CD4-positive, alpha-beta T cell treated with Interleukin-4 for 1 hour (primary cell): ENCODE results near the gene HK3.

Experiments
- DNase-seq, 2 donors: peaks; one replicate each; pipeline ENCODE4 v3.0.0-alpha.2; 2020 to 2022

The HK3 gene

DNA sequence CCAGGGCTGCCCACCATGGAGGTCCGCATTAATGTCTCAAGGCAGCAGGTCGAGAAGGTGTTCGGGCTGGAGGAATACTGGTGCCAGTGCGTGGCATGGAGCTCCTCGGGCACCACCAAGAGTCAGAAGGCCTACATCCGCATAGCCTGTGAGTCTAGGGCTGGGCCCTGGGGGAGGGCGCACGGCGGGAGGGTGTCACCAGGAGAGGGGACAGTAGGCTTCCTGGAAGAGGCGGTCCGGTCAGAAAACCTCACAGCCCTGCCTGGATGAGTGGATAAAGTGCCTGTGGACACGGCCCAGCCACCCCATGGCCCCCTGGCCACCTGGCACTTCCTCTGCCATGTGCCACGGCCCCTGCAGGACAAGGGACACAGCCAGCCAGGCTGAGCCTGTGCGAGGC is 31.0 kb downstream of the HK3 start:
- DNase-seq = no peak

DNA sequence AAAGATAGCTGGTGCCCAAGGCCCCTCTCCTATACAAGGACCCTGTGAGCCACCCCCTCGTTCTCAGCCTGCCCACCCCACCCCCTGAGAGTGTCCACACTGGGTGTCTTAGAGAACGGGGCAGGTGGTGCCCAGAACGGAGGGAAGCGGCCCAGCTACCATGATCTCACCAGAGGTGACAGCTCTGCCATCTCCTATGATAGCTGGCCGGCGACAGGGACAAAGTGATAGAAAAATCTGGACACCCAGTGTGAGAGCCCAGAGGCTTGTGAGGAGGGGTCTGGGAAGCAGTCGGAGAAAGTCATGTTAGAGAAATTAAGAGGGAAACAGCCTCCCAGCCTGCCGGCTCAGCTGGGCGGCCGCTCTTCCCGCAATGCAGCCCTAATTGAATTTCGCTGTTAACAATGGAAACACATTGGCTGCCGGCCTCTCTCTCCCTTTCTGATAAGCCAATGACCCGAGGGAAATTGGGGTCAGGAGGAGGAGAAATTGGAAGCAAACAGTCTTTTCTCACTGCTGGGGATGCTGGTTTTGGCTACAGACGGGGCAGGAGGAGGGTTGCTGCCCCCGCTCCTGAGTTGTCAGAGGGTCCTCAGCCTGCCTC is 32.3 kb downstream of the HK3 start:
- DNase-seq = no peak

DNA sequence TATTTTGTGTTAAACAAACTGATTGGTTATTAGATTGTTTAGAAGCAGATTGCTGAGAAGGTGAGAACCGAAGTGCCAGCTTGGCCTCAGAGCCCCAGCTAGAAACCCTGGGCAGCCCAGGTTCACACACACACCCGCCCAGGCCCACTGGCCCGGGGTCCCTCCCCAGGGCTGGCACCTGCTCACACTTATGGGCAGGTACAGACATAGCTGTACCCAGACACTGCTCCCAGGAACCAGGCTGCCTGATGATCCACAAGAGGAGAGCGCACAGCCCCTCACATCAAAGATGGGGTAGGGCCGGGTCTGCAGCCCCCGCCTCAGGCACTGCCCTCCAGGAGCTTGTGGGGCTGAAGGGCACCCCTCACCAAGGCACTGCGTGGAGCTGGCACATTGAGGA is 33.2 kb downstream of the HK3 start:
- no peak for DNase-seq

DNA sequence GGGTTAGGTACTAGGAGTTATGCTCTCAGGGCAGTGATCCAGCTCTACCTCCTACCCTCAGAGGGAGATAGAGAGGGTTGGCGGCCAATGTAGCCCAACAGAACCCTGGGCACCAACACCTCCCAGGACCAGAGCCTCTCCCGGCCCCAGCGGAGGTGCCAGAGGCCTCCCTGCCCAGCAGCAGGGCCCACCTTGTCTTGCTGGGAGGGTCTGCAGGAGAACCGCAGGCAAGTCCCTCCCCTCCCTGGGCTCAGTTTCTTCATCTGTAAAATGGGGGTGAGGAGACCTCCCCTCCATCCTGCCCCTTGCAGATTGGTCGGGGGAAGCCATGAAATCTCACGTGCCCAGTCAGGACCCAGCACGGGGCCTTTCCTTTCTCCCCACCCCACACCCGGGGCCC is 34.4 kb downstream of the HK3 start:
- no peak for DNase-seq

DNA sequence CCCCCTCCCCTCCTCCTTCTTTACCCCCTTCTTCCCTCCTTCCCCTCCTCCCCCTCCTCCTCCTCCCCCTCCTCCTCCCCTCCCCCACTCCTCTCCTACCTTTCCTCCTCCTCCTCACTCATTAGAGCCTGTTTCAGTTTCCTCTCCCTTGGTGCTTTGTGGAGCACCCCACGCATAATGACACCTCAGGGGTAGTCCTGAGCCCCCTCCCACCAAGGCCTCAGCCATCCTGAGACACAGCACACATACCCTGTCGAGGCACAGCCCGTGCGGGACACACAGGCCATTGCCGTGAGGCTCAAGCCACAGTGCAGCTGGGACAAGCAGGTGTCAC is 35.4 kb downstream of the HK3 start:
- no peak for DNase-seq

DNA sequence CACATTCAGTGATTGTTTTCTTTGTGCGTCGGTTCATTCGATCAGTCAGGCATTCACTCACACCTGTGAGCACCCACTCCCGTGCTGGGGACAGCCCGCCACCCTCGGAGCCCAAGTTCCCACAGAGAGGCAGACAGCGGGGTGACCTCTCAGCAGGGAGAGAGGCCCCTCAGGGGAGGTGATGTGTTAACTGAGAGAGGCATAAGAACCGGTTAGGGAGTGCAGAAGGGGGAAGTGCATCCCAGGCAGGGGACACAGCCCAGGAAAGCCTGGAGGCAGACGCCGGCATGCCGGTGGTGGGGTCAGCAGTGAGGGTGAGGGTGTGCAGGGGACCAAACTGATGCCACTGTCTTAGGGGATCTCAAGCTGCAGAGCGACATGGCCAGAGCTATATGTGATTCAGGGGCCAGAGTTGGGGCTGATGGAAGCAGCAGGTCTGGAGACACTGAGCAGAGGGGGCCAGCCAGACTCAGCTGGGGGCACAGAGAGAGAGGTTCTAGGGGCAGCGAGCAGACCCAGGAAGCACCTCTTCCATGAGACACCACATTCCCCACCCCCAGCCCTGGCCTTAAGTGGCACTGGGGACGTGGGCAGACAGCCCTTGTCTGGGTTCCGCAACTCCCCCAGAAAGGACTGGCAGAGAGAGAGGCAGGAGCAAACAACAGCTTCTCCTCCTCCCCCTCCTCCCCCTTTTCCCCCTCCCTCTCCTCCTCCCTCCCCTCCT is 35.9 kb downstream of the HK3 start:
- DNase-seq = no peak

DNA sequence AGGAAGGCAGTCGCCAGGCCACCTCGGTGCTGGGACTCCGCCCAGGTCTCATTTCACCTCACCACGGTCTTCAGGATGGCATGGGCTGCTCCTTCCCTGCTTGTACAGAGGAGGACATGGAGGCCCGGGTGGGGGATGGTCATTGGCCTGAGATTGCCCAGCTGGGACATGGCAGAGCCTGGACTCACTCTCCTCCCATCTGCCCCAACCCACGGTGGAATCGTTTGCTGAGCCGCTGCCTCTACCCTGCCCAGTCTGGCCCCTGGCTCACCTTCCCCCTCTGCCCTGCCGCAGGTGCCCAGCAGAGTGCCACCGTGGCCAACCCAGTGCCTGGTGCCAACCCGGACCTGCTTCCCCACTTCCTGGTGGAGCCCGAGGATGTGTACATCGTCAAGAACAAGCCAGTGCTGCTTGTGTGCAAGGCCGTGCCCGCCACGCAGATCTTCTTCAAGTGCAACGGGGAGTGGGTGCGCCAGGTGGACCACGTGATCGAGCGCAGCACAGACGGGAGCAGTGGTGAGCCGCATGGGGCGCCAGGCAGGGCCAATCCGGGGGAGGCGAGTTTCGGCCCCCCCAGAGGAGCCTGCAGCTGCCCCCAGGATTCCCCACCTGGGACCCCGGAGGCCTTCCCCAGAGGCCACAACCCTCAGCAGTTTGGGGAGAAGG is 36.7 kb downstream of the HK3 start:
- no peak for DNase-seq

DNA sequence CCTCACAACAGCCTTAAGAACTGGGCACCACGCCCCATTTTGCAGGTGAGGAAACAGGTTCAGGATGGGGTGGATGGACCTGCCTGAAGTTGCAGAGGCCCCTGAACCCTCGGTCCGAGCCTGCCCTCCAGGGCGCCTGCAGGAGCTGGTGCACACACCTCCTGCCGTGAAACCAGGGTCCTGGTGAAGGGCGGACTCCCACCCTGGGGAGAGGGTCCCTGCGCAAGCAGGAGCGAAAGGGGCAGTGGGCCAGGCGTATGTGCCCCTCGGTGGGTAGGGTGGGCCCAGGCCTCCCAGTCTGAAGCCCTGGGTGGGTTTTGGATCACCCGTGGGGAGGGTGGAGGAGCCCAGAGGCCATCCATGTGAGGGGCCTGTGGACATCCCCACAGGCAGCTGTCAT is 37.9 kb downstream of the HK3 start:
- DNase-seq = no peak

DNA sequence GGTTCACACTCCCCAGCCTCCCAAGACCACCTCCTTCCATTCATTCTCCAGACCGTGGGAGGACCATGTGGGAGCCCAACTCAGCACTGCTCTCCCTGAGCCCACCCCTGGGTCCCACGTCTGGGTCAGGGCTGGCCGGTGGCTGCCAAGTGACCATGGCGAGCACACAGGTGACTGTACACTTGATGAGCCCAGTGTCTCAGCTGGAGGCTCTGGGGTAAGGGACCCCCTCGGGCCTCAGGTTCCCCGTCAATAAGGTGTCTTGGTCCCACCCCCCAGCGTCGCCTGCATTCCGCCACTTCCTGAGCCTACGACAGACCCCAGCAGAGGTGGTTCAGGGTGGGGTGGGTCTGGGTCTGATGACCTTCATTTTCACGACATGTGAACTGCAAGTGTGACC is 38.8 kb downstream of the HK3 start:
- DNase-seq = no peak

DNA sequence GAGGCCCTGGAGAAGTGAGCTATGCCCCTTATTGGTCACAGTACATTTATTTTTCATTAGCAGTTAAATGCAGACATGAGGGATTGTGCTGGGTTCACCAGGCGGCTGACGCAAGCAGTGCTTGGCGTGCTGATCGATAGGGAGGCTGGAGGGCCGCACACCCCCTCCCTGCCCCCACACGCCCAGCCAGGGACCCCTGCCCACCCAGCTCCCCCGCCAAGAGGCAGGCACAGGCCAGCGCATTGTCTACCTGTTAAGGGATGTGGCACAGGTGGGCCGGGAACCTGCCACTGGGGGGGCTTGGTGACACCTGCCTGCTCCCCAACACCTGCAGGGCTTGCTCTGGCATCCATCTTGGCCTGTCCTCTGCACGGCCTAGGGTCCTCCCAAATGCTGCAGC is 39.2 kb downstream of the HK3 start:
- no peak for DNase-seq

DNA sequence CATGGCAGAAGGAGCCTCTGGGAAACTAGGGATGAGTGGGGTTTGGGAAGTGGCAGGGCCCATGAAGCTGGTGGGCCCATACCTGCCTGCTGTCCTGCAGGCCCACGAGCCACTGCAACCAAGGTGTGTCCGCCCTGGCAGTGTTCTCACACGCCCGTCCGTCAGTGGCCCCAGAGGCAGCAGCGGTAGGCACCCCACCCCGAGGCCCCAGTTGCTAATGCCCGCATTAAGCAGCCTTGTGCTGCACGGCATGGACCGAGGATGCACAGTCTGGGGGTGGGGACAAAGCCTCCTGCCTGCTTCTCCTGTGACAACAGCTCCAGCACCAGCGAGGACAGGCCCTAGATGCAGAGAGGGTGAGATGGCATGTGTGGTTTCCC is 41.3 kb downstream of the HK3 start:
- DNase-seq = no peak

DNA sequence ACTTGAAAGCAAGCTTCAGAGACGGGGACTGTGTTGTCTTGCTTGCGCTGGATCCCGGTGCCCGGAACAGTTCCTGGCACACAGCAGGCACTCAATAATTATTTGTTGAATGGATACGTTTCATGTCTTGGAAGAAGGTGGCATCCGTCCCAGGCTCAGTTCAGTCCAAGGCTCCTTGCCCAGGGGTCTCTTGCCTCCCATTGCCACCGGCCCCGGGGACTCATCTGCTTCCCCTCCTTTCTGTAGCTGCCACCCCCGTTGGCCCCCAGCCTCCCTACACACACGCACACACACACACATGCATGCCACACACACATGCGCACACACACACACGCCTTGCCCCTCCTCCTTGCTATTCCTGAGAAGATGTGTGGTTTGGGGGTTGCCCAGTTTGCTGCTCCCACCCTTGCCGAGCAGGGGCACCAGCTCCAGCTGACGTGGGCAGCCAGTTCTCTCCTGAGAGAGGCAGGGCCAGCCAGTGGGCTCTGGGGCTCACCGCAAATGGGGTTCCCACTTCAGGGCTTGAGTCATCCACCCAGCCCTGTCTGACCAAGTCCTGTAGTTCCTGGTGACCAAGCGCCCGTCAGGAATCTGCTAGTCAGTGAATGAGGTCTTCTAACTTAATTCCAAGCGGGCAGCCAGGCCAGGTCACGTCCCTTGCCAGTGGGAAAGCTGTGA is 41.8 kb downstream of the HK3 start:
- DNase-seq = no peak

DNA sequence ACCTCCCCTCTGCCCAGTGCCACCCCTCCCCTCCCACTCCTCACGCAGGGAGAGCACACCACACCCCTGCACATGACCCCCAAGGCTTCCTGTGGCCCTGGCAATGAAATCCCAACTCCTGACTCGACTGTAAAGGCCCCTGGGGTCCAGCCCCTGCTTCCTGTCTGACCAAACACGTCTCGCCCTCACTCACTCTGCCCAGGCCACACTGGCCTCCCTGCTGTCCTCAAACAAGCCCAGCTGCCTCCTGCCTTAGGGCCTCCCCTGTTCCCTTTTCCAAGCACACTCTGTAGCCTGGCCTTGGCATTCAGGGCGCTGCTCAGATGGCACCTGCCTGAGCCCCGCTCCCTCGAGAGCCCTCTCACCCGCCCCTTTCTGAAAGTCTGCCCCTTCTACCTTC is 42.4 kb downstream of the HK3 start:
- DNase-seq = no peak

DNA sequence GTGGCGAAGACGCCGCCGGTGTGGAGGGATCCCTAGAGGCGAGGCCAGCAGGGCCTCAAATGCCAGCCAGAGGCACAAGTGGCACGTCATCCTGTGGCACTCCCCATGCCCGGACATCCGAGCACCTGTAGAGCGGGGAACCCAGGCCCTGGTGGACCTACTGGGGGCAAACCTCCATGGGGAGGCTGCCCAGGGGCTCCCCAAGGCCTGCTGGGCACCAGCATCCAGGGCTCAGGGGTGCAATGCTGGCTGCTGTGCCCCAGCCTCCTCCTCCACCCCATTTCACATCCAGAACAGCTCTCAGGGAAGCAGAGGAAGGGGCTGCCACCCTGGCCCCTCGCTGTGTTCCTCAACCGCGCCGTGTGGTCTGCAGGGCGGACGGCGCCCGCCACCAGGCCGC is 43.5 kb downstream of the HK3 start:
- no peak for DNase-seq

DNA sequence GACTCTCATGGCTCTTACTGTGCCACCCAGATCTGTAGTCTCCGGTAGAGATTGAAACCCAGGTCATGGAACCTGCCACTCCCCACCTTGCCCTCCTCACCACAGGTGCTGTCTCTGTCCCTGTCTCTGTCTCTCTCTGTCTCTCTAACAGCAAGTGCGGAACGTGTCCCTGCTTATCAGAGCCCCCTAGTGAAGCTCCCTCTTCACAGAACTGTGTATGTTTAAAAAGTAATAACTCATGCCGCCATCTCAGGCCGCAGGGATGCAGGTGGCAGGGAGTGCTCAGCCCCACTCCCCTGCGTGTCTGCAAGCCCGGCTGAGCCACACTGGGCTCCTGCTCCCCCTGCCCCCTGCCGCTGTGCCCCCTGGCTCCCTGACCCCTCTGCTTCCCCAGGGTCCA is 45.0 kb downstream of the HK3 start:
- DNase-seq = no peak

DNA sequence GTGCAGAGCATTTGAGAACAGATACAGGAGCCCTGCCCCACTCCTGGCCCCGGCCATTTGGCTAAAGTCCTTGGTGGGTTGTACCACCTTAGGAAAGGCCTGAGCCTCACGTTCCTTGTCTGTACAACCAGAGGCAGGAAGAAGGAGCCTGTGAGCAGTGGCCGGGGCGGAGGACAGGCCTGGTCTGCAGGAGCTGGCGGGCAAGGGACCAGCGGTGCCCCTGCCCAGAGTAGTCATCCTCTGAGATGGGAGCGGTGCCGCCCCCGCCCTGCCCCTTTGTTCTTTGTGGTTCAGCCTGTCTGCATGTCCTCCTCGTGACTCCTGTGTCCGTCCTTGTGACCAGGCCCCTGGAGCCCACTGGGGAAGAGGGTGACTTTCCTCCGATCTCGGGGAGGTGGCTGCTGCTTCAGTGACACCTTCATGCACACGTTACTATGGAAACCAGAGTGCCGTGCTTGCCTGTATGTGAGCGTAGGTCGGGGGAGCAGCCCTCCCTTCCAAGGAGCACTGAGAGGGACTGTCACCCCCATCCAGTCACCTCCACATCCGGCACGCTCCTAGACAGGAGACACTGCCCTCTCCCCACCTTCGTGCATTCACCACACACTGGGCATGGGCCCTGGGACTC is 45.9 kb downstream of the HK3 start:
- no peak for DNase-seq

DNA sequence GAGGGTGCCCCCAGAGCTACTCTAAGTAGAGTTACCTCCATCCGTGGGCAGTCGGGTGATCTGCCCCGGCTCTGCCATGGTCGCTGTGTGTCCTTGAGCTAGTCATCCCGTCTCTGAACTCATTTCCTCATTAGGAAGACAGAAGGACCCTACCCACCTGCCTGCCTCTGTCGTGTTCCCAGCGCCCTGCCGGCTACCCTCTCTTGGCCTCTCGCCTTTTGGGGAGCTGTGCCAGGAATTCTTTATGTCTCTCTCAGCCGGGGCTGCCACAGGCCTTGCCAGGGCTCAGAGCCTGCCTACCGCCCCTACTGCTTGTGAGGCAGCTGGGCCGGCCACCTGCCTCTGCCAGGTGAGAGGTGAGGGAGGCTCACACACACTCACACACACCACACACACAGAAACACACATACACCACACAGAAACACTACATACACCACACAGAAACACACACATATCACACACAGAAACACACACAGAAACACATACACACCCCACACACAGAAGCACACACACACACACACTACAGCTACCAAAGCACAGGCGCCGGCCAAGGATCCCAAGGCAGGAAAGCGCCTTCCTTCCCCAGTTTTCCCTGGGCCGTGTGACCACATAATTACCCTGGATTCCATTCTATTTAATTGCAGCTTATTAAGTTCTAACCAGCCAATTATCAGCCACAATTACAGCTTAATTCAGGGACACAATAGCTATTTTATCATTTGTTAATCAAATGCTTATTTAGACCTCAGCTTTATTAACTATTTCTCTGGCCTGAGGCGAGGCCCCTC is 47.1 kb downstream of the HK3 start:
- no peak for DNase-seq

DNA sequence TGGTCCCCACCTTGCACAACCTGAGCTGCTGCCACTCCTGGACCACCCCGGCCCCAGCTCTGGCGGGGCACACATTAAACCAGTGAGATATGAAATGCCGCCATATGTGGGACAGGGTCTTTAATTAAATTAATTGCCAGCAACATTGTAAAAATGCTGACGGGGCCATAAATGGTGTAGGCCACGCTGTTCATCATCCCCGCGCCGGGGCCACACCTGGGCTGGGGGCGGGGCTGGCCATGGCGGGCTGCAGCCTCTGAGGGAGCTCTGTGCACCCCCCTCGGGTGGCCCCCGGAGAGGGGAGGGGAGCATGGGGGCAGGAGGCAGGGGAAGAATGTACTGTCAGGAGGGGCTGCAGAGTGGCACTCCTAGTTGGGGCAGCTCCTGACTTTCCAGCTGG is 47.8 kb downstream of the HK3 start:
- DNase-seq = no peak

DNA sequence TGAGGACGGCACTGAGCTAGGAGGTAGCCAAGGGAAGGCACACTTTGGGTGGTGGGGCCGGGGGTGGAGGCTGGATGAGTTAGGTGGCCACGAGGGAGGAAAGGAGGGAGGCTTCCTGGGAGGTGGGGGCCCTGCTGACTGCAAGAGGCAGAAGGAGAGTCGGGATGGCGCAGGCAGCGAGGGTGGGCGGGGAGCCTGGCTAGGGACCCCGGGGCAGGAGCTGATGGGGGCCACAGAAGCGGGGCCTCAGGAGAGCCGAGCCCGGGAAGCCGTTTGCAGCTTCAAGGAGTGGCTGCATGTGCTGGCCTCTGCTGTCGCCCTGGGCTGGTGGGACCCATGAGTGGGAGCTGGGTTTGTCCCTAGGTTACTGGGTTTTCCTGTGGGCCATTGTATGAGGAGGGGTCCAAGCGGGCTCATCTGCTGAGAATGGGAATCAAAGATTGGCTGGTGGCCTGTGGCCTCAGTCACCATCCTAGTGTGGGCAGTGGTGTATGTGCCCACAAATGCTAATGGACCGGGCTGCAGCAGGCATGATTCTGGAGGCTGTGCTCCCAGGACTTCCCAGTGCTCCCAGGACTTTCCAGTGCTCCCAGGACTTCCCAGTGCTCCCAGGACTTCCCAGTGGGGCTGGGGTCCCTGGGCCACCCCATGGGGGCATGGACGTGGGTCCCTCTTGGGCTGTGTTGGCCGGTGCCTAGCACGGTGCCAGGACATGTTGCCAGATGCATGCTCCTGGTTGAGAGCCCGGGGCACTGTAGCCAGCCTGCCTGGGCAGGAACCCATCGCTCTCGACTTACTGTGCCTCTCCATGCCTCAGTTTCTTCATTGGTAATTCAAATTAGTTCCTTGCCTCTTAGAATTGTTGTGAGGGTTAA is 48.5 kb downstream of the HK3 start:
- DNase-seq = no peak

DNA sequence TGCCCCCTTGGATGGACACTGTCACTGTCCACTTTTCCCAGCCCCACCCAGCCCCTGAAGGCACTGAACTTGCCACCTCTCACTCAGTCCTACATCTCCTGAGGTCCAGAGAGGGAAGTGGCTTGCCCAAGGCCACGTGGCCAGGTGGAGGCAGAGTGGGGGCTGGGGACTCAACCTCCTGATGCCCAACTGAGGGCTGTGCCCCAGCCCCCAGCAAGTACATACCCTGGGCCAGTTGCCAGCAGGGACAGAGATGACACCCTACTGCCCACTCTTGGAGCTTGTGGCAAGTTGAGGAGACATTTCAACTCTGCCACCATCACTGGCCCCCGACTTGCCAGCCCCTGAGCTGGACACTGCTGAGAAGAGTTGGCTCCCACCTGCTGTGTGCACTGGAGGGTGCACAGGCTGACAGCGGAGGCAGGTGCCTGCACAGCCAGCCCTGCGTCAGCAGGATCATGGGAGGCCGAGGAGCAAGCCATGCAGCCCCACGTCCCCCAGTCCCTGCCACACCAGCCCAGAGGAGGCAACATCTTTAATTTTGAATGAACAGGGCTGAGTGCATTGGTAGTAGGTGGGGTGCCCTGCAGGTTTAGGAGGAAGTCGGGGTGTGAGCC is 49.4 kb downstream of the HK3 start:
- DNase-seq = no peak

DNA sequence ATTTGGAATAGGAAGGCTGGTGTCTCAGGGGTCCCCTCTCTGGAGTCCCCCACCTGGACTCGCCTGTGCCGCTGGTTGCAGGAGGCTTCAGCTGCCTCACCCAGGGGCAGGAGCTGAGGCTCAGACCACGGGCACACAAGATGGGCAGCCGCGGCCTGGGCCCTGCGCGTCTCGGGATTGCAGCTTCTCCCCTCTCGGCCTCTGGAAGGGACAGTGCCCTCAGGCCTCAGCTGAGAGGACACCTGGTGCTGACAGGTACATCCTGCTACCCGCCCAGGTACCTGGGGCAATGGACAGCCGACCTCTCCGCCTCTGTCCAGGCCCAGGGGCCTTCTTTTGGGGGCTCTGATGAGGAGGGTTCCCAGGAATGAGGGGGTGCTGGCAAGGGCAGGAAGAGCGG is 50.5 kb downstream of the HK3 start:
- no peak for DNase-seq
